ENCODE results near the gene FKBP4.

FKBP4 gene

DNA sequence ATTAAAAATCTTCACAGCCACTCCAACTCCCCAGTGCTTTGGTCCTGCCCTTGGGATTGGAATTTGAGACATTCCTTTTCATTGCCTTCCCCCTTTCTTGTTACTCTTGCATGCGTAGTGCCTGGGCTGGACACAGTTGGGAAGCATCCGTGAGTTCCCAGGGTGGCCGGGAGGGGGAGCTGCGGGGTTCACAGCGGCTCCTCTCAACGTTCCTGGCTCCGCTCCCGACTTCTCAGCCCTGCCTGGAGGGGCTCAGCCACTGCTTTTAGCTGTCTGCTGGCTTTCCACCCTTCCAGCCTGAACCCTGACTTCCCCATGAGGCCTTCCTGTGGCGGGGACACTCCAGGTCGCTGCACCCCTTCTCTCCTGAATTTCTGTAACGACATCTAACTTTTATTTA is 58.9 kb downstream of the FKBP4 start:
- DNase-seq (ENCODE audit: low read depth in 2 of 2), result peak; percentile 23 to 45

Measured in stimulated activated CD4-positive, alpha-beta T cell treated with anti-CD3 and anti-CD28 coated beads, Interleukin-1b, Interleukin-23, amount 100 ng/mL, for 4 hours (primary cell).